ENCODE data around the gene STAC2. TPM values are rescaled to one million over a fixed set of nuclear protein-coding genes. Genes with fewer than 3 reads are reported as not detected.

Gene STAC2
- total and polyA plus RNA-seq, 2 of the 13 experiments (the other 11 are each of a cell fraction or from before 2014, with no cell fraction given): not detected

DNA sequence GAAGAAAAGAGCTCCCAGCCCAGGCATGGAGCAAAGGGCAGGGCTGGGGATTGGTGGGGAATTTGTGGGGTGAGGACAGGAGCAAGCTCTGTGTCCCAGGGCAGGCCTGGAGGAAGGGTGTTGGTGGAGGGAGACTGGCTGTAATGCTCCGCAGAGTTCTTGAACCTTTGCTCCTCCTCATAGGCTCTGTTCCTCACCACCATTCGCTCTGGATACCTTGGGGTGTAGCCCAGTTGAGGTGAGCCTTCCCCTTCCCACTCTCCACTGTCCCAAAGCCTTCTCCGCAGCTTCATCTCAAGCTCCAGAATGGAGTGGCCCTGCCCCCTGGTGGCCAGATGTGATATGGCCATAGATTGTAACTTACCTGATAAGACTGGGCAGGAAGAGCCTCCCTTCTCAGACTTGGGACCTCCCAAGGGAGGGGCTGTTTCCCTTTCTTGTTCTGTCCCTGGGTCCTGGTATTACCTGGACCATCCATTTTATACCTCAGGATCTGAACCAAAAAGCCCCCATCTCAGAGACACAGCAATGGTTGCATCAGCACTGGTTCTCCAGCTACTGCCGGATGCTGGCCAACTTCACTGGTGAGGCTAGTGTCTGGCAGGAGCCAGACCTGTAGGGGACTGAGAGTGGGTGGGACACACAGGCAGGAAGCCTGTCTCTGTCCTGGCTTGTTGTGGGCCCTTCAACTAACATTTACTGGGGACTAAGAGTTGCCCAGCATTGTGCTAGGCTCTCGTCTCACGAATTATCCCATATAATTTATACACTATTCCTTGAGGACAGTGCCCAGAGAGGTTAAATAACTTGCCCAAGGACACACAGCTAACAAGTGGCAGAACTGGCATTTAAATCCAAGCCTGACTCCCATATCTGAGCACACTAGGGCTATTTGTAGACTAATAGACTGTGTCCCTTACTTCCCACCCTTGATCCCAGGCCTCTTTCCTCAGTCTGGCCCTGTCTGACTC, 19.1 kb upstream of the STAC2 start (continued):
- TF ChIP-seq, protein P1, sequence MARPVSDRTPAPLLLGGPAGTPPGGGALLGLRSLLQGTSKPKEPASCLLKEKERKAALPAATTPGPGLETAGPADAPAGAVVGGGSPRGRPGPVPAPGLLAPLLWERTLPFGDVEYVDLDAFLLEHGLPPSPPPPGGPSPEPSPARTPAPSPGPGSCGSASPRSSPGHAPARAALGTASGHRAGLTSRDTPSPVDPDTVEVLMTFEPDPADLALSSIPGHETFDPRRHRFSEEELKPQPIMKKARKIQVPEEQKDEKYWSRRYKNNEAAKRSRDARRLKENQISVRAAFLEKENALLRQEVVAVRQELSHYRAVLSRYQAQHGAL (CRISPR knock-in tag; IDR thresholded peaks at IDR 0.05; ENCODE audit: not compliant biosample characterization): no peak
- no peak for TF ChIP-seq SOX5 (CRISPR knock-in tag; IDR thresholded peaks at IDR 0.05; ENCODE audit: borderline replicate concordance)
- TF ChIP-seq PTBP1 (IDR thresholded peaks at IDR 0.05; ENCODE audit: low read depth, low read length, poor library complexity, severe bottlenecking): no peak
- TF ChIP-seq, protein P2, sequence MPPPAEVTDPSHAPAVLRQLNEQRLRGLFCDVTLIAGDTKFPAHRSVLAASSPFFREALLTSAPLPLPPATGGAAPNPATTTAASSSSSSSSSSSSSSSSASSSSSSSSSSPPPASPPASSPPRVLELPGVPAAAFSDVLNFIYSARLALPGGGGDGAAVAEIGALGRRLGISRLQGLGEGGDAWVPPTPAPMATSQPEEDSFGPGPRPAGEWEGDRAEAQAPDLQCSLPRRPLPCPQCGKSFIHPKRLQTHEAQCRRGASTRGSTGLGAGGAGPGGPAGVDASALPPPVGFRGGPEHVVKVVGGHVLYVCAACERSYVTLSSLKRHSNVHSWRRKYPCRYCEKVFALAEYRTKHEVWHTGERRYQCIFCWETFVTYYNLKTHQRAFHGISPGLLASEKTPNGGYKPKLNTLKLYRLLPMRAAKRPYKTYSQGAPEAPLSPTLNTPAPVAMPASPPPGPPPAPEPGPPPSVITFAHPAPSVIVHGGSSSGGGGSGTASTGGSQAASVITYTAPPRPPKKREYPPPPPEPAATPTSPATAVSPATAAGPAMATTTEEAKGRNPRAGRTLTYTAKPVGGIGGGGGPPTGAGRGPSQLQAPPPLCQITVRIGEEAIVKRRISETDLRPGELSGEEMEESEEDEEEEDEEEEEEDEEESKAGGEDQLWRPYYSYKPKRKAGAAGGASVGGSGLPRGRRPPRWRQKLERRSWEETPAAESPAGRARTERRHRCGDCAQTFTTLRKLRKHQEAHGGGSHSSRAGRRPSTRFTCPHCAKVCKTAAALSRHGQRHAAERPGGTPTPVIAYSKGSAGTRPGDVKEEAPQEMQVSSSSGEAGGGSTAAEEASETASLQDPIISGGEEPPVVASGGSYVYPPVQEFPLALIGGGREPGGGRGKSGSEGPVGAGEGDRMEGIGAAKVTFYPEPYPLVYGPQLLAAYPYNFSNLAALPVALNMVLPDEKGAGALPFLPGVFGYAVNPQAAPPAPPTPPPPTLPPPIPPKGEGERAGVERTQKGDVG (CRISPR knock-in tag; IDR thresholded peaks at IDR 0.05; ENCODE audit: borderline replicate concordance): peak; percentile 61
- no peak for TF ChIP-seq ATRX (CRISPR knock-in tag; IDR thresholded peaks at IDR 0.05; ENCODE audit: borderline replicate concordance)
- no peak for TF ChIP-seq EEA1 (CRISPR knock-in tag; IDR thresholded peaks at IDR 0.05; ENCODE audit: borderline replicate concordance)
- TF ChIP-seq ZNF567 (CRISPR knock-in tag; IDR thresholded peaks at IDR 0.05; ENCODE audit: borderline replicate concordance): 0 out of 2 replicates have a peak, but pooled peaks have one; percentile 20
- TF ChIP-seq HOXA5 (CRISPR knock-in tag; IDR thresholded peaks at IDR 0.05): no peak
- TF ChIP-seq SMAD1 (CRISPR knock-in tag; IDR thresholded peaks at IDR 0.05; ENCODE audit: borderline replicate concordance, low read depth): 0 out of 2 replicates have a peak, but pooled peaks have one; percentile 82
- TF ChIP-seq, protein P3, sequence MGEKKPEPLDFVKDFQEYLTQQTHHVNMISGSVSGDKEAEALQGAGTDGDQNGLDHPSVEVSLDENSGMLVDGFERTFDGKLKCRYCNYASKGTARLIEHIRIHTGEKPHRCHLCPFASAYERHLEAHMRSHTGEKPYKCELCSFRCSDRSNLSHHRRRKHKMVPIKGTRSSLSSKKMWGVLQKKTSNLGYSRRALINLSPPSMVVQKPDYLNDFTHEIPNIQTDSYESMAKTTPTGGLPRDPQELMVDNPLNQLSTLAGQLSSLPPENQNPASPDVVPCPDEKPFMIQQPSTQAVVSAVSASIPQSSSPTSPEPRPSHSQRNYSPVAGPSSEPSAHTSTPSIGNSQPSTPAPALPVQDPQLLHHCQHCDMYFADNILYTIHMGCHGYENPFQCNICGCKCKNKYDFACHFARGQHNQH (CRISPR knock-in tag; IDR thresholded peaks at IDR 0.05): no peak
- no peak for TF ChIP-seq ZNF430 (CRISPR knock-in tag; IDR thresholded peaks at IDR 0.05)
- no peak for TF ChIP-seq STAT5B (CRISPR knock-in tag; IDR thresholded peaks at IDR 0.05)
- 0 out of 2 replicates have a peak, but pooled peaks have one; percentile 31 for TF ChIP-seq FUBP1 (CRISPR knock-in tag; IDR thresholded peaks at IDR 0.05; ENCODE audit: borderline replicate concordance)
- no peak for TF ChIP-seq XBP1 (CRISPR knock-in tag; IDR thresholded peaks at IDR 0.05)
- TF ChIP-seq YY1 (IDR thresholded peaks at IDR 0.05; ENCODE audit: insufficient read depth, insufficient replicate concordance, low read depth, low read length): no peak
- no peak for TF ChIP-seq AGO2 (optimal IDR thresholded peaks at IDR 0.05; ENCODE audit: low read depth, low read length)
- no peak for TF ChIP-seq ZNF441 (CRISPR knock-in tag; IDR thresholded peaks at IDR 0.05; ENCODE audit: borderline replicate concordance)
- TF ChIP-seq MTF2 (CRISPR knock-in tag; IDR thresholded peaks at IDR 0.05; ENCODE audit: borderline replicate concordance): no peak
